Adrenal gland (tissue), 5 donors: ENCODE results near the gene FBXW12.
"Not testable (repeated sequence)": the region's sequence is repeated elsewhere in the genome, so short reads cannot be mapped to it uniquely, and the experiment has no call there.

Experiments
- POLR2A ChIP-seq, 2 donors: fragments of 450-650 bp; IDR thresholded peaks; one replicate each; pipeline ENCODE4 v1.6.1; 2017; ENCODE audit warnings: antibody characterized with exemption in 2 of 2, mild to moderate bottlenecking in 2 of 2, moderate library complexity in 1 of 2
- TF ChIP-seq, protein P1 (sequence below), 6 experiments: fragments of 450-650 bp in 4 of 6; fragments of 200-600 bp in 2 of 6; sonication (generic) in 1 of 6; IDR thresholded peaks; 1 replicate in 5 of 6; 2 replicates in 1 of 6; pipeline versions ENCODE4 v1.5.1 to v1.8.0; 2016 to 2021; ENCODE audit warnings: antibody characterized with exemption in 6 of 6, mild to moderate bottlenecking in 2 of 6, moderate library complexity in 1 of 6
- donor health status: DM: no; HTN: no; CAD: no.

DNA sequence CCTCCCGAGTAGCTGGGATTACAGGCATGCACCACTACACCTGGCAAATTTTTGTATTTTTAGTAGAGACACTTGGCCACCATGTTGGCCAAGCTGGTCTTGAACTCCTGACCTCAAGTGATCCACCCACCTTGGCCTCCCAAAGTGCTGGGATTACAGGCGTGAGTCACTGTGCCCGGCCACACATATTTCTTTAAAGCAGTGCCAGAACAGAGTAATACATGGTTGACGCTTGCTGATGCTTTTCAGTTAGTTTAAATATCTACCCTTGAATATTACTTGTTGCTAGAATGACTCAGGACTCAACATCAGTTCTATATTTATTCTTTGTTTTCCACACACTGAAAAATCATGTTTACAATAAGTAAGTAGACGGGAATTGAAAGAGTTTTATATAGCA is 34.5 kb upstream of the FBXW12 start:
- not testable (repeated sequence) for TF ChIP-seq POLR2A (IDR thresholded peaks at IDR 0.05)
- TF ChIP-seq, protein P1, sequence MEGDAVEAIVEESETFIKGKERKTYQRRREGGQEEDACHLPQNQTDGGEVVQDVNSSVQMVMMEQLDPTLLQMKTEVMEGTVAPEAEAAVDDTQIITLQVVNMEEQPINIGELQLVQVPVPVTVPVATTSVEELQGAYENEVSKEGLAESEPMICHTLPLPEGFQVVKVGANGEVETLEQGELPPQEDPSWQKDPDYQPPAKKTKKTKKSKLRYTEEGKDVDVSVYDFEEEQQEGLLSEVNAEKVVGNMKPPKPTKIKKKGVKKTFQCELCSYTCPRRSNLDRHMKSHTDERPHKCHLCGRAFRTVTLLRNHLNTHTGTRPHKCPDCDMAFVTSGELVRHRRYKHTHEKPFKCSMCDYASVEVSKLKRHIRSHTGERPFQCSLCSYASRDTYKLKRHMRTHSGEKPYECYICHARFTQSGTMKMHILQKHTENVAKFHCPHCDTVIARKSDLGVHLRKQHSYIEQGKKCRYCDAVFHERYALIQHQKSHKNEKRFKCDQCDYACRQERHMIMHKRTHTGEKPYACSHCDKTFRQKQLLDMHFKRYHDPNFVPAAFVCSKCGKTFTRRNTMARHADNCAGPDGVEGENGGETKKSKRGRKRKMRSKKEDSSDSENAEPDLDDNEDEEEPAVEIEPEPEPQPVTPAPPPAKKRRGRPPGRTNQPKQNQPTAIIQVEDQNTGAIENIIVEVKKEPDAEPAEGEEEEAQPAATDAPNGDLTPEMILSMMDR (IDR thresholded peaks at IDR 0.05) = not testable (repeated sequence)
